NB4 (cell line): ENCODE results near the gene ABHD4.

Experiments
- TF ChIP-seq, protein P1 (sequence below): IDR thresholded peaks from one replicate; pipeline ENCODE4 v1.5.1; 2012; ENCODE audit warnings: low read depth, low read length
- TF ChIP-seq, protein P2 (sequence below): IDR thresholded peaks from 2 replicates; pipeline ENCODE4 v1.6.1; 2011; ENCODE audit warnings: low read depth, low read length

DNA sequence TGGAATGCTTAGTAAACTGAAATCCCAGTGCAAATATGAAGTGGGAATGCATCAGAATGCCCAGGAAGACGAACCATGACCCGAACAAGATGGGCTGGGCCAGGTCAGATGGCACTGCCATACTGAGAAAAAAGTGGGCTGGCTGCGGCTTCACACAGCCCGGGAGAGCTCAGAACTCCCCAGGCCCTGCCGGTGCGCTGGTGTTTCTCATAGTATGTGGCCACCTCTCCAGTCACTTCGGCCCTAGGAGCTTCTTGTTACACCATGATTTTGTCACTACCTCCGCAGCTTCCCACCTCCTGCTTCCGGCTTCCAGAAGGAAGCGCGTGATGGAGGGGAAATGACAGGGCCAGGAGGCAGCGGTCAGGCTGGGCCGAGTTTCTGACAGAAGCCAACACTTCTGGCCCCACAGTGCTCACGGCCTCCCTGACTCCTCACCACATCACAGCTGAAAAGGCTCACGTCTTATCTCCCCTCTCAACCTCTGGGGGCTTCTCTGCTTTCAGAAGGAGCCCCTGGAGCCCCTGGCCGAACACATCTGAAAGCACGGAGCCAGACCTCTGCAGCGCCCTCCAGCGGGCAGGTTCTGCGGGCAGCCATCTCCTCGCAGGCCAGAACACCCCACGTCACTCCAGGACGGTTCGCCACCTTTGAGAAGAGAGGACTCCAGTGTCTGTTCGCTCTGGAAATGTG, 39.7 kb upstream of the ABHD4 start:
- TF ChIP-seq, protein P1, sequence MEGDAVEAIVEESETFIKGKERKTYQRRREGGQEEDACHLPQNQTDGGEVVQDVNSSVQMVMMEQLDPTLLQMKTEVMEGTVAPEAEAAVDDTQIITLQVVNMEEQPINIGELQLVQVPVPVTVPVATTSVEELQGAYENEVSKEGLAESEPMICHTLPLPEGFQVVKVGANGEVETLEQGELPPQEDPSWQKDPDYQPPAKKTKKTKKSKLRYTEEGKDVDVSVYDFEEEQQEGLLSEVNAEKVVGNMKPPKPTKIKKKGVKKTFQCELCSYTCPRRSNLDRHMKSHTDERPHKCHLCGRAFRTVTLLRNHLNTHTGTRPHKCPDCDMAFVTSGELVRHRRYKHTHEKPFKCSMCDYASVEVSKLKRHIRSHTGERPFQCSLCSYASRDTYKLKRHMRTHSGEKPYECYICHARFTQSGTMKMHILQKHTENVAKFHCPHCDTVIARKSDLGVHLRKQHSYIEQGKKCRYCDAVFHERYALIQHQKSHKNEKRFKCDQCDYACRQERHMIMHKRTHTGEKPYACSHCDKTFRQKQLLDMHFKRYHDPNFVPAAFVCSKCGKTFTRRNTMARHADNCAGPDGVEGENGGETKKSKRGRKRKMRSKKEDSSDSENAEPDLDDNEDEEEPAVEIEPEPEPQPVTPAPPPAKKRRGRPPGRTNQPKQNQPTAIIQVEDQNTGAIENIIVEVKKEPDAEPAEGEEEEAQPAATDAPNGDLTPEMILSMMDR, result no peak
- TF ChIP-seq, protein P2, sequence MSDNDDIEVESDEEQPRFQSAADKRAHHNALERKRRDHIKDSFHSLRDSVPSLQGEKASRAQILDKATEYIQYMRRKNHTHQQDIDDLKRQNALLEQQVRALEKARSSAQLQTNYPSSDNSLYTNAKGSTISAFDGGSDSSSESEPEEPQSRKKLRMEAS, result no peak
